Sigmoid colon (tissue), 7 donors: ENCODE data around the gene OR1N2. TPM values are rescaled to one million over a fixed set of nuclear protein-coding genes. Genes with fewer than 3 reads are reported as not detected.

ENCODE experiments used
- DNase-seq: peaks from one replicate; pipeline ENCODE4 v3.0.0-alpha.2; 2019
- H3K27ac ChIP-seq, 4 donors: fragments of 200-600 bp; sonication (generic); one replicate each; pipeline ENCODE4 v1.5.1; 2016 to 2019; ENCODE audit warnings: mild to moderate bottlenecking in 1 of 4
- H3K27me3 ChIP-seq, 3 donors: fragments of 200-600 bp; sonication (generic); one replicate each; pipeline ENCODE4 v1.5.1; 2019; ENCODE audit warnings: mild to moderate bottlenecking in 1 of 3
- H3K36me3 ChIP-seq, 4 donors: fragments of 200-600 bp; sonication (generic); one replicate each; pipeline ENCODE4 v1.5.1; 2016 to 2019
- H3K4me1 ChIP-seq, 4 donors: fragments of 200-600 bp; sonication (generic); one replicate each; pipeline ENCODE4 v1.5.1; 2017 to 2019
- H3K4me3 ChIP-seq, 4 donors: fragments of 200-600 bp; sonication (generic); one replicate each; pipeline ENCODE4 v1.5.1; 2017 to 2019; ENCODE audit warnings: mild to moderate bottlenecking in 2 of 4, moderate library complexity in 1 of 4
- H3K9me3 ChIP-seq, 4 donors: fragments of 200-600 bp in 3 of 4; sonication (generic) in 3 of 4; one replicate each; pipeline versions ENCODE4 v1.5.1 to v1.6.1; 2013 to 2019
- CTCF ChIP-seq, 4 experiments: fragments of 450-650 bp in 3 of 4; fragments of 200-600 bp in 1 of 4; IDR thresholded peaks; one replicate each; pipeline ENCODE4 v1.5.1; 2016 to 2019; ENCODE audit warnings: antibody characterized with exemption in 4 of 4, mild to moderate bottlenecking in 3 of 4, moderate library complexity in 2 of 4
- EP300 ChIP-seq, 4 donors: sonication (generic); formaldehyde crosslinking; IDR thresholded peaks; one replicate each; pipeline ENCODE4 v1.6.1; 2017; ENCODE audit warnings: antibody characterized with exemption in 4 of 4
- POLR2A ChIP-seq, 2 donors: fragments of 450-650 bp; IDR thresholded peaks; one replicate each; pipeline ENCODE4 v1.6.1; 2016; ENCODE audit warnings: antibody characterized with exemption in 2 of 2, mild to moderate bottlenecking in 2 of 2, moderate library complexity in 2 of 2
- POLR2AphosphoS5 ChIP-seq, 4 donors: sonication (generic); formaldehyde crosslinking; IDR thresholded peaks; one replicate each; pipeline ENCODE4 v1.6.1; 2017; ENCODE audit warnings: antibody characterized with exemption in 4 of 4
- WGBS, 2 donors: extraction: QIAGEN DNeasy Blood & Tissue Kit; methylation state at CpG; one replicate each; pipeline ENCODE4 v1.1.7; 2013; 5-methylcytosine and 5-hydroxymethylcytosine counted together
- intact Hi-C: fragments of 100-400 bp; cut with DNase I; formaldehyde crosslinking; loops from one replicate; pipeline ENCODE4 v1.15.1; 2023
- polyA plus RNA-seq, 3 donors: library from polyadenylated mRNA; stranded (reverse); fragments of 200-250 nt; gene quantifications; one replicate each; pipeline ENCODE4 v1.2.3, GENCODE V29; 2013
- total RNA-seq, 4 donors: library from RNA; depleted of rRNA; stranded (reverse); fragments of >200 nt; gene quantifications; one replicate each; pipeline ENCODE4 v1.1.0, GENCODE V29; 2016
- donor health status: healthy with polysubstance abuse.
- donor health status: Bipolar disorder and iron deficiency.
- donor health status: healthy.

Gene OR1N2
- total and polyA plus RNA-seq, 7 donors, result not detected

- no peak for DNase-seq
- Histone ChIP-seq H3K4me1 (no peaks in the 10 kb centered on the region), H3K27me3 (no peaks in the 10 kb centered on the region), H3K36me3 (no peaks in the 10 kb centered on the region), H3K27ac (no peak overlapping the region), H3K9me3 (peaks cover 0 to 2% (median 0%) of the 10 kb centered on the region in 4 donors), H3K4me3 (no peak overlapping the region)
- 59 to 62% methylated on average over 8 of the region's 8 CpGs for WGBS, 2 donors
- intact Hi-C loops, result no loop called here
- TF ChIP-seq POLR2AphosphoS5 (IDR thresholded peaks at IDR 0.05), result no peak
- no peak for TF ChIP-seq EP300 (IDR thresholded peaks at IDR 0.05)
- no peak for TF ChIP-seq CTCF (IDR thresholded peaks at IDR 0.05)
- no peak for TF ChIP-seq POLR2A (IDR thresholded peaks at IDR 0.05)
Measured at GRCh38 chr9:122546196-122546595, 6.7 kb upstream of the OR1N2 start.

- H3K4me3 ChIP-seq, result no peak overlapping the region
- H3K27me3 ChIP-seq, result no peaks in the 10 kb centered on the region
- WGBS, 2 donors, result 77 to 82% methylated on average over 5 of the region's 5 CpGs
- no peaks in the 10 kb centered on the region for H3K36me3 ChIP-seq
- no peak for DNase-seq
- intact Hi-C loops, result no loop called here
- TF ChIP-seq POLR2A (IDR thresholded peaks at IDR 0.05) (no peak), CTCF (IDR thresholded peaks at IDR 0.05) (no peak), EP300 (IDR thresholded peaks at IDR 0.05) (no peak), POLR2AphosphoS5 (IDR thresholded peaks at IDR 0.05) (no peak)
- no peak overlapping the region for H3K27ac ChIP-seq
- no peaks in the 10 kb centered on the region for H3K9me3 ChIP-seq
- H3K4me1 ChIP-seq, result no peaks in the 10 kb centered on the region
Measured at GRCh38 chr9:122551371-122551770, 1.5 kb upstream of the OR1N2 start.

- H3K4me3 ChIP-seq, result no peak overlapping the region
- H3K9me3 ChIP-seq, result no peaks in the 10 kb centered on the region
- 73 to 84% methylated on average over 4 of the region's 4 CpGs for WGBS, 2 donors
- H3K27me3 ChIP-seq, result no peaks in the 10 kb centered on the region
- TF ChIP-seq POLR2AphosphoS5 (IDR thresholded peaks at IDR 0.05), result no peak
- no peak for TF ChIP-seq EP300 (IDR thresholded peaks at IDR 0.05)
- TF ChIP-seq POLR2A (IDR thresholded peaks at IDR 0.05), result no peak
- no peak for TF ChIP-seq CTCF (IDR thresholded peaks at IDR 0.05)
- H3K27ac ChIP-seq, result no peak overlapping the region
- H3K36me3 ChIP-seq, result no peaks in the 10 kb centered on the region
- intact Hi-C loops, result no loop called here
- no peak for DNase-seq
- H3K4me1 ChIP-seq, result no peaks in the 10 kb centered on the region
Measured at GRCh38 chr9:122561446-122561845, 8.5 kb downstream of the OR1N2 start.

GRCh38 chr9:122562134-122562760 lies 9.3 kb downstream of the OR1N2 start:
- Histone ChIP-seq H3K4me3 (no peak overlapping the region), H3K27me3 (no peaks in the 10 kb centered on the region), H3K36me3 (no peaks in the 10 kb centered on the region), H3K9me3 (no peaks in the 10 kb centered on the region), H3K4me1 (no peaks in the 10 kb centered on the region), H3K27ac (no peak overlapping the region)
- intact Hi-C loops, result no loop called here
- TF ChIP-seq POLR2A (IDR thresholded peaks at IDR 0.05), result no peak
- no peak for TF ChIP-seq CTCF (IDR thresholded peaks at IDR 0.05)
- no peak for TF ChIP-seq EP300 (IDR thresholded peaks at IDR 0.05)
- TF ChIP-seq POLR2AphosphoS5 (IDR thresholded peaks at IDR 0.05), result no peak
- no peak for DNase-seq
- 49 to 53% methylated on average over 9 of the region's 9 CpGs for WGBS, 2 donors

- TF ChIP-seq POLR2AphosphoS5 (IDR thresholded peaks at IDR 0.05) (no peak), EP300 (IDR thresholded peaks at IDR 0.05) (no peak), CTCF (IDR thresholded peaks at IDR 0.05) (no peak), POLR2A (IDR thresholded peaks at IDR 0.05) (no peak)
- Histone ChIP-seq H3K9me3 (no peaks in the 10 kb centered on the region), H3K4me1 (no peaks in the 10 kb centered on the region), H3K4me3 (no peak overlapping the region), H3K36me3 (no peaks in the 10 kb centered on the region), H3K27me3 (no peaks in the 10 kb centered on the region), H3K27ac (no peak overlapping the region)
- intact Hi-C loops, result no loop called here
- 90 to 93% methylated on average over 4 of the region's 4 CpGs for WGBS, 2 donors
- no peak for DNase-seq
Measured at GRCh38 chr9:122567901-122568300, 15.0 kb downstream of the OR1N2 start.
